Loucy (cell line): Measurements from ENCODE around the gene FAM9B.

Source experiments
- H2AFZ ChIP-seq: fragments of 200-600 bp; sonication (generic); 2 replicates; pipeline ENCODE4 v1.6.0; 2016; ENCODE audit warnings: antibody characterized with exemption, mild to moderate bottlenecking, low read length, moderate library complexity
- H3F3A ChIP-seq: fragments of 200-600 bp; 2 replicates; pipeline ENCODE4 v1.6.0; 2016; ENCODE audit warnings: antibody characterized with exemption, low read depth, mild to moderate bottlenecking
- H3K27me3 ChIP-seq: fragments of 200-600 bp; sonication (generic); 2 replicates; pipeline ENCODE4 v1.6.1; 2014; ENCODE audit warnings: low read length, mild to moderate bottlenecking; ENCODE audit not compliant: insufficient read depth, poor library complexity, severe bottlenecking
- H3K36me3 ChIP-seq: fragments of 200-600 bp; sonication (generic); 2 replicates; pipeline ENCODE4 v1.6.1; 2016; ENCODE audit warnings: low read length; ENCODE audit not compliant: insufficient read depth
- H3K4me1 ChIP-seq: fragments of 200-600 bp; sonication (generic); 2 replicates; pipeline ENCODE4 v1.5.1; 2014; ENCODE audit warnings: low read length, mild to moderate bottlenecking; ENCODE audit not compliant: insufficient read depth, poor library complexity, severe bottlenecking
- H3K4me2 ChIP-seq: fragments of 200-600 bp; sonication (generic); 2 replicates; pipeline ENCODE4 v1.6.0; 2014; ENCODE audit warnings: antibody characterized with exemption, low read length, low read depth, mild to moderate bottlenecking; ENCODE audit not compliant: poor library complexity, severe bottlenecking
- H3K4me3 ChIP-seq: fragments of 200-600 bp; sonication (generic); 2 replicates; pipeline ENCODE4 v1.5.1; 2014; ENCODE audit warnings: low read length, mild to moderate bottlenecking, mixed read lengths; ENCODE audit not compliant: poor library complexity, severe bottlenecking
- H3K79me2 ChIP-seq: fragments of 200-600 bp; sonication (generic); 2 replicates; pipeline ENCODE4 v1.6.1; 2014; ENCODE audit warnings: low read length; ENCODE audit not compliant: insufficient read depth
- H3K9ac ChIP-seq: fragments of 200-600 bp; sonication (generic); 2 replicates; pipeline ENCODE4 v1.6.0; 2014; ENCODE audit warnings: mild to moderate bottlenecking, low read depth, low read length, moderate library complexity; ENCODE audit not compliant: poor library complexity, severe bottlenecking
- H3K9me2 ChIP-seq: fragments of 200-600 bp; sonication (generic); replicated peaks from 2 replicates; pipeline ENCODE4 v1.6.1; 2016; ENCODE audit warnings: low read depth, low read length, mixed read lengths
- H3K9me3 ChIP-seq: fragments of 200-600 bp; sonication (generic); 2 replicates; pipeline ENCODE4 v1.6.1; 2014; ENCODE audit warnings: mild to moderate bottlenecking, antibody characterized with exemption, low read length, low read depth; ENCODE audit not compliant: insufficient read depth
- H4K20me1 ChIP-seq: fragments of 200-600 bp; sonication (generic); 2 replicates; pipeline ENCODE4 v1.6.0; 2014; ENCODE audit warnings: antibody characterized with exemption, low read length, mild to moderate bottlenecking; ENCODE audit not compliant: insufficient read depth, poor library complexity, severe bottlenecking
- EZH2phosphoT487 ChIP-seq: fragments of 200-600 bp; IDR thresholded peaks from 2 replicates; pipeline ENCODE4 v1.6.1; 2018; ENCODE audit warnings: antibody characterized with exemption, mild to moderate bottlenecking, moderate library complexity, borderline replicate concordance
- TF ChIP-seq, protein P1 (sequence below): fragments of 200-600 bp; sonication (generic); conservative IDR thresholded peaks from 2 replicates; pipeline ENCODE4 v1.5.1; 2014; ENCODE audit warnings: mild to moderate bottlenecking, antibody characterized with exemption, low read length

FAM9B gene

DNA sequence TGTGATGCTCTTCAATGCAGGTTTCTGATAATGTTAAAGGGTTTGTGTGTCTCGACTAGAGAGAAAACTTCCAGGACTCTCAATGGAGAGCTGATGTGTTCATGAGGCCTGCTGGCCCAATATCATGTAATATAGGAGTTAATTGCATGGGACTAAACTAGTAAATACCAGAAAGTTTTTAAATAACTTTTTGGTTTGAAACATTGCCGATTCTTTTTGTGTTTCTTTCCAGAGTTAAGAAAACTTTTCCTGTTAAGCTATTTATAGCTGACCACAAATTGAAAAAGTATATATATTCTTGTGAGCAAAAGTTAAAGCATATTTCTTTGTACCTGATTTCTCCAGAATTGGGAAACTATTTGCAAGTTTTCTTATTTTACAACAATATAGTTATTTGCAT, 49.7 kb downstream of the FAM9B start:
- TF ChIP-seq, protein P1, sequence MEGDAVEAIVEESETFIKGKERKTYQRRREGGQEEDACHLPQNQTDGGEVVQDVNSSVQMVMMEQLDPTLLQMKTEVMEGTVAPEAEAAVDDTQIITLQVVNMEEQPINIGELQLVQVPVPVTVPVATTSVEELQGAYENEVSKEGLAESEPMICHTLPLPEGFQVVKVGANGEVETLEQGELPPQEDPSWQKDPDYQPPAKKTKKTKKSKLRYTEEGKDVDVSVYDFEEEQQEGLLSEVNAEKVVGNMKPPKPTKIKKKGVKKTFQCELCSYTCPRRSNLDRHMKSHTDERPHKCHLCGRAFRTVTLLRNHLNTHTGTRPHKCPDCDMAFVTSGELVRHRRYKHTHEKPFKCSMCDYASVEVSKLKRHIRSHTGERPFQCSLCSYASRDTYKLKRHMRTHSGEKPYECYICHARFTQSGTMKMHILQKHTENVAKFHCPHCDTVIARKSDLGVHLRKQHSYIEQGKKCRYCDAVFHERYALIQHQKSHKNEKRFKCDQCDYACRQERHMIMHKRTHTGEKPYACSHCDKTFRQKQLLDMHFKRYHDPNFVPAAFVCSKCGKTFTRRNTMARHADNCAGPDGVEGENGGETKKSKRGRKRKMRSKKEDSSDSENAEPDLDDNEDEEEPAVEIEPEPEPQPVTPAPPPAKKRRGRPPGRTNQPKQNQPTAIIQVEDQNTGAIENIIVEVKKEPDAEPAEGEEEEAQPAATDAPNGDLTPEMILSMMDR = no peak
- no peak for TF ChIP-seq EZH2phosphoT487
- H3K36me3 ChIP-seq = no peaks in the 10 kb centered on the region
- H3K9me2 ChIP-seq = no peaks in the 10 kb centered on the region
- no peaks in the 10 kb centered on the region for H3F3A ChIP-seq
- H3K4me3 ChIP-seq = no peak overlapping the region
- no peak overlapping the region for H2AFZ ChIP-seq
- no peaks in the 10 kb centered on the region for H3K4me1 ChIP-seq
- no peak overlapping the region for H3K4me2 ChIP-seq
- H3K79me2 ChIP-seq = no peaks in the 10 kb centered on the region
- H3K27me3 ChIP-seq = no peaks in the 10 kb centered on the region
- H4K20me1 ChIP-seq = no peaks in the 10 kb centered on the region
- no peak overlapping the region for H3K9ac ChIP-seq
- no peaks in the 10 kb centered on the region for H3K9me3 ChIP-seq

DNA sequence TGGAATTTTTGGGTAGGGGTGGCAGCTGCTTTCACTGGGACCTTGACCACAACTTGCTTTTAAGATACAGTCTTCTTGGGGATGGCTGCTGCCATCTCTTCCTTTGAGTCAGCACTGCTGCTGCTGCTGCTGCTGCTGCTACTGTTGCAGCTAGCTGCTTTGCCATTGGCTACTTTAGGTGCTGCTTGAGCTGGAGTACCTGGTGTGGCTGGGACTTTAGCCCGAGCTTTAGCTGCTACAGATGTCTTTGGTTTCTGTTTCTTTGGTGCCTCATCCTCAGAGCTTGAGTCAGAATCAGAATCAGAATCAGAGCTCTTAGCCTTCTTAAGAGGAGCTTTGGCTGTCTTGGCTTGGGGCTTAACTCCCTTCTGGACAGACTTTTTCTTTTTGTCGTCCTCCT, 52.2 kb downstream of the FAM9B start:
- H3K4me1 ChIP-seq = no peaks in the 10 kb centered on the region
- no peaks in the 10 kb centered on the region for H3K9me2 ChIP-seq
- H3K4me3 ChIP-seq = no peak overlapping the region
- no peak overlapping the region for H3K4me2 ChIP-seq
- no peaks in the 10 kb centered on the region for H3K9me3 ChIP-seq
- H3K9ac ChIP-seq = no peak overlapping the region
- H3K36me3 ChIP-seq = no peaks in the 10 kb centered on the region
- H4K20me1 ChIP-seq = no peaks in the 10 kb centered on the region
- no peaks in the 10 kb centered on the region for H3K79me2 ChIP-seq
- H3F3A ChIP-seq = no peaks in the 10 kb centered on the region
- no peak overlapping the region for H2AFZ ChIP-seq
- TF ChIP-seq, protein P1 = no peak
- TF ChIP-seq EZH2phosphoT487 = no peak
- H3K27me3 ChIP-seq = no peaks in the 10 kb centered on the region

DNA sequence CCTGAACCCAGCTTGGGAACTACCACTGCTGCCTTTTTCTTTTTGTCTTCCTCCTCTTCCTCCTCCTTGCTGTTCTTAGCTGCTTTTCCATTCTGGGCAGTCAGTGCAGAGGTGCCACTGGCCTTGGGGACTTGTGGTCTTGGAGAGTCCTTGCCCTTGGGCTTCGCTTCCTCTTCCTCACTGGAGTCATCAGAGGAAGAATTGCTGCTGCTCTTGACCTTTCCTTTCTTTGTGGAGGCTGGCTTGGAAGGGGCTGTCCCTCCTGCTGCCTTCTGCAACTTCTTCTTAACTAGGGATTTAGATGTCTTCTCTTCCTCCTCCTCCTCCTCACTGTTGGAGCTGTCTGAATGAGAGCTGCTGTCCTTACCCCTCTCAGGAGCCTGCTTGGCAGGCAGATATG, 53.2 kb downstream of the FAM9B start:
- Histone ChIP-seq H3K4me3 (no peak overlapping the region), H2AFZ (no peak overlapping the region), H4K20me1 (no peaks in the 10 kb centered on the region), H3K9me3 (no peaks in the 10 kb centered on the region), H3K4me1 (no peaks in the 10 kb centered on the region), H3K9me2 (no peaks in the 10 kb centered on the region), H3F3A (no peaks in the 10 kb centered on the region), H3K9ac (no peak overlapping the region), H3K4me2 (no peak overlapping the region), H3K36me3 (no peaks in the 10 kb centered on the region), H3K27me3 (no peaks in the 10 kb centered on the region), H3K79me2 (no peaks in the 10 kb centered on the region)
- TF ChIP-seq, protein P1 = no peak
- no peak for TF ChIP-seq EZH2phosphoT487
